Astrocyte (in vitro differentiated cells and primary cell): Measurements from ENCODE around the gene XPOT. TPM values are rescaled to one million over a fixed set of nuclear protein-coding genes. Genes with fewer than 3 reads are reported as not detected.

ENCODE experiments used
- DNase-seq: peaks from one replicate; pipeline ENCODE4 v3.0.0-alpha.2; 2010; ENCODE audit warnings: low read depth
- FAIRE-seq: peaks from 2 replicates; lab custom pipeline; 2011; peaks lifted over from hg19 to GRCh38; lab: Jason Lieb, UNC
- H2AFZ ChIP-seq: 2 replicates; pipeline ENCODE4 v1.6.0; 2012; ENCODE audit warnings: low read depth, low read length, inconsistent platforms
- H3K27ac ChIP-seq: 2 replicates; pipeline ENCODE4 v1.5.1; 2011; ENCODE audit warnings: low read depth, low read length, inconsistent platforms
- H3K27me3 ChIP-seq: 2 replicates; pipeline ENCODE4 v1.6.0; 2011; ENCODE audit warnings: low read length, inconsistent platforms; ENCODE audit not compliant: insufficient read depth
- H3K36me3 ChIP-seq: 2 replicates; pipeline ENCODE4 v1.5.1; 2011; ENCODE audit warnings: low read length, inconsistent platforms; ENCODE audit not compliant: insufficient read depth
- H3K4me1 ChIP-seq: 2 replicates; pipeline ENCODE4 v1.5.1; 2011; ENCODE audit warnings: low read length, inconsistent platforms; ENCODE audit not compliant: insufficient read depth
- H3K4me2 ChIP-seq: 2 replicates; pipeline ENCODE4 v1.6.0; 2012; ENCODE audit warnings: low read length, inconsistent platforms
- H3K4me3 ChIP-seq: 2 replicates; pipeline ENCODE4 v1.5.1; 2011; ENCODE audit warnings: low read depth, mild to moderate bottlenecking, low read length, inconsistent platforms; ENCODE audit not compliant: insufficient read depth
- H3K79me2 ChIP-seq: 2 replicates; pipeline ENCODE4 v1.6.0; 2012; ENCODE audit warnings: mild to moderate bottlenecking, low read length, inconsistent platforms; ENCODE audit not compliant: insufficient read depth
- H3K9ac ChIP-seq: 2 replicates; pipeline ENCODE4 v1.6.0; 2012; ENCODE audit warnings: mild to moderate bottlenecking, low read length, inconsistent platforms
- H3K9me3 ChIP-seq: 2 replicates; pipeline ENCODE4 v1.5.1; 2012; ENCODE audit warnings: low read depth, mild to moderate bottlenecking, low read length, inconsistent platforms; ENCODE audit not compliant: insufficient read depth
- H4K20me1 ChIP-seq: 2 replicates; pipeline ENCODE4 v1.6.0; 2012; ENCODE audit warnings: low read length, inconsistent platforms; ENCODE audit not compliant: insufficient read depth
- H3K27ac Mint-ChIP-seq: one replicate; pipeline ENCODE4 v1.8.0; 2021; ENCODE audit warnings: mild to moderate bottlenecking, mixed read lengths; ENCODE audit not compliant: unreplicated experiment
- H3K27me3 Mint-ChIP-seq: one replicate; pipeline ENCODE4 v1.8.0; 2021; ENCODE audit warnings: low read depth, mixed read lengths; ENCODE audit not compliant: unreplicated experiment
- H3K36me3 Mint-ChIP-seq: one replicate; pipeline ENCODE4 v1.8.0; 2021; ENCODE audit warnings: low read depth, mixed read lengths; ENCODE audit not compliant: unreplicated experiment
- H3K4me1 Mint-ChIP-seq: one replicate; pipeline ENCODE4 v1.8.0; 2021; ENCODE audit warnings: low read depth, mixed read lengths; ENCODE audit not compliant: unreplicated experiment
- H3K4me3 Mint-ChIP-seq: one replicate; pipeline ENCODE4 v1.8.0; 2021; ENCODE audit warnings: mild to moderate bottlenecking, moderate library complexity, mixed read lengths; ENCODE audit not compliant: unreplicated experiment
- H3K9me3 Mint-ChIP-seq: one replicate; pipeline ENCODE4 v1.8.0; 2021; ENCODE audit warnings: mild to moderate bottlenecking, mixed read lengths; ENCODE audit not compliant: unreplicated experiment
- EZH2 ChIP-seq: IDR thresholded peaks from 2 replicates; pipeline ENCODE4 v1.6.1; 2012; ENCODE audit warnings: mild to moderate bottlenecking, low read length, inconsistent platforms; ENCODE audit not compliant: insufficient read depth
- total RNA-seq: library from RNA; stranded (reverse); gene quantifications from 2 replicates; pipeline ENCODE4 v1.2.1, GENCODE V29; 2021
- TF ChIP-seq, protein P1 (sequence below): IDR thresholded peaks from 2 replicates; pipeline ENCODE4 v1.5.1; 2011; ENCODE audit warnings: low read depth, mild to moderate bottlenecking, inconsistent platforms, low read length, moderate library complexity; ENCODE audit not compliant: insufficient read depth

Gene XPOT
- total RNA-seq, 1 donor from 2014 or later = 142 TPM

DNA sequence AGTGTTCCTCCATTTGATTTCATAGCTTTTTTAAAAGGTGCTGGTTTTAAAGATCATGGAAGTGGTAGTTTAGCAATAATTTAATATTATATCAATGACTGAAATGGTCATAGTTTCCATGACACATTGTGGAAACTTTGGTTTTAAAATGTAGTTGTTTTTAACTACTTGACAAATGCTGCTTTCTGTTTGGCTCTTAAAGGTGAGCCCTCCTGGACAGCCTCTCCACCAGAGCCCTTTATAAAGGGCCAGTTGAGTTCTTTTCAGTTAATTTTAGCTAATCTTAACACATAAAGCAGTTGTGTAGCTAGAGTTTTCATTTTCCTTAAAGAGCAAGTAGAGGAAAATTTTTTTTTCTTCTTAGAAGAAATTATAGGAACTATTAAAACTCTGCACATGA is 14.0 kb downstream of the XPOT start:
- H3K4me1 Mint-ChIP-seq = no peaks in the 10 kb centered on the region
- H3K9me3 Mint-ChIP-seq = no peaks in the 10 kb centered on the region
- no peak for TF ChIP-seq EZH2
- TF ChIP-seq, protein P1, sequence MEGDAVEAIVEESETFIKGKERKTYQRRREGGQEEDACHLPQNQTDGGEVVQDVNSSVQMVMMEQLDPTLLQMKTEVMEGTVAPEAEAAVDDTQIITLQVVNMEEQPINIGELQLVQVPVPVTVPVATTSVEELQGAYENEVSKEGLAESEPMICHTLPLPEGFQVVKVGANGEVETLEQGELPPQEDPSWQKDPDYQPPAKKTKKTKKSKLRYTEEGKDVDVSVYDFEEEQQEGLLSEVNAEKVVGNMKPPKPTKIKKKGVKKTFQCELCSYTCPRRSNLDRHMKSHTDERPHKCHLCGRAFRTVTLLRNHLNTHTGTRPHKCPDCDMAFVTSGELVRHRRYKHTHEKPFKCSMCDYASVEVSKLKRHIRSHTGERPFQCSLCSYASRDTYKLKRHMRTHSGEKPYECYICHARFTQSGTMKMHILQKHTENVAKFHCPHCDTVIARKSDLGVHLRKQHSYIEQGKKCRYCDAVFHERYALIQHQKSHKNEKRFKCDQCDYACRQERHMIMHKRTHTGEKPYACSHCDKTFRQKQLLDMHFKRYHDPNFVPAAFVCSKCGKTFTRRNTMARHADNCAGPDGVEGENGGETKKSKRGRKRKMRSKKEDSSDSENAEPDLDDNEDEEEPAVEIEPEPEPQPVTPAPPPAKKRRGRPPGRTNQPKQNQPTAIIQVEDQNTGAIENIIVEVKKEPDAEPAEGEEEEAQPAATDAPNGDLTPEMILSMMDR = no peak
- no peak overlapping the region for H3K4me2 ChIP-seq
- peaks cover 13% of the 10 kb centered on the region for H3K36me3 Mint-ChIP-seq
- peaks cover 11% of the 10 kb centered on the region for H4K20me1 ChIP-seq
- H3K27me3 Mint-ChIP-seq = no peaks in the 10 kb centered on the region
- no peaks in the 10 kb centered on the region for H3K4me1 ChIP-seq
- H3K36me3 ChIP-seq = peaks cover 88% of the 10 kb centered on the region
- no peak overlapping the region for H2AFZ ChIP-seq
- H3K27ac ChIP-seq = no peak overlapping the region
- peaks cover 4% of the 10 kb centered on the region for H3K79me2 ChIP-seq
- no peaks in the 10 kb centered on the region for H3K27me3 ChIP-seq
- H3K9ac ChIP-seq = no peak overlapping the region
- H3K4me3 Mint-ChIP-seq = no peak overlapping the region
- H3K27ac Mint-ChIP-seq = no peak overlapping the region
- H3K9me3 ChIP-seq = no peaks in the 10 kb centered on the region
- no peak overlapping the region for H3K4me3 ChIP-seq
- DNase-seq (no peak), FAIRE-seq (no peak)

DNA sequence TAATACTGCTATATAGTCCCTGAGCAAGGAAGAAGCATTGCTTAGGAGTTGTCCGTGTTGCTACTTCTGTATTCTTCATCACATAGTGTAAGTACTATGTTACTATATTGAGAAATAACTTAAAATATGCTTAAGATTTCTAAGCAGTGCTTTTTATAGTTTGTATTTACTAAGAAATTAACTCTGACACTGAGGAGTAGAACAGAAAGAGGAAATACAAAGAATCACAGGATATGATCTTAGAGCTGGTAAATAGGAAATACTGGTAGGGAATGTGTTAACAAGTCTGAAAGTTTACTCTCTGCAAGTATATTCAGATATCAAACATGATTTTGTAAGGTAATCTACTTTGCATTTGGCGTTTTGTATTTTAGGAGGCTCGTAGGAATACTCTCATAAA is 15.5 kb downstream of the XPOT start:
- Histone ChIP-seq H3K36me3 (peaks cover 87% of the 10 kb centered on the region), H3K27me3 (no peaks in the 10 kb centered on the region), H4K20me1 (no peaks in the 10 kb centered on the region), H3K27ac (no peak overlapping the region), H3K9ac (no peak overlapping the region), H3K4me2 (no peak overlapping the region), H2AFZ (no peak overlapping the region), H3K4me3 (no peak overlapping the region), H3K4me1 (no peaks in the 10 kb centered on the region), H3K9me3 (no peaks in the 10 kb centered on the region), H3K79me2 (no peaks in the 10 kb centered on the region)
- no peaks in the 10 kb centered on the region for H3K27me3 Mint-ChIP-seq
- H3K36me3 Mint-ChIP-seq = peaks cover 14% of the 10 kb centered on the region
- H3K4me1 Mint-ChIP-seq = no peaks in the 10 kb centered on the region
- no peak for FAIRE-seq
- TF ChIP-seq, protein P1 = no peak
- no peak for TF ChIP-seq EZH2
- H3K4me3 Mint-ChIP-seq = no peak overlapping the region
- no peaks in the 10 kb centered on the region for H3K9me3 Mint-ChIP-seq
- no peak overlapping the region for H3K27ac Mint-ChIP-seq
- no peak for DNase-seq

DNA sequence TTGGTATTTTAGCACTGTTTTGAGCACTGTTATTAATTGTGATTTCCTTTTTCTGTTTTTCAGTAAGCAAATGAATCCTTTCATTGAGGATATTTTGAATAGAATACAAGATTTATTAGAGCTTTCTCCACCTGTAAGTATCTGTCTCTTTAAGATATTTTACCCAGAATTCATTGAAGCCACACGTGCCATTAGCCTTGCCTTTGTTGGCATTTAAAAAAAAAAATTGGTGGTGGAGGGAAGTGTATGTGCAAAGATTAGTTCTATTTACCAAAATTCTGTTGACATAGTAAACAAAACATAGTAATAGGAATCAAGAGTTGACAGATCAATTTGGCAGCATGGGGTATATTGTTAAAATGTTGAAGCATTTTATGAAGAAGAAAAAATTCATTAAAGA is 23.8 kb downstream of the XPOT start:
- Histone ChIP-seq H3K36me3 (peaks cover 72% of the 10 kb centered on the region), H4K20me1 (peaks cover 12% of the 10 kb centered on the region), H3K79me2 (peaks cover 4% of the 10 kb centered on the region), H3K4me3 (no peak overlapping the region), H3K9me3 (no peaks in the 10 kb centered on the region), H3K27me3 (no peaks in the 10 kb centered on the region), H3K4me1 (no peaks in the 10 kb centered on the region), H3K27ac (no peak overlapping the region), H3K4me2 (no peak overlapping the region), H2AFZ (no peak overlapping the region), H3K9ac (no peak overlapping the region)
- Mint-ChIP-seq H3K4me1 (peaks cover 15% of the 10 kb centered on the region), H3K27me3 (no peaks in the 10 kb centered on the region), H3K36me3 (peaks cover 29% of the 10 kb centered on the region), H3K4me3 (no peak overlapping the region), H3K27ac (no peak overlapping the region), H3K9me3 (no peaks in the 10 kb centered on the region)
- no peak for FAIRE-seq
- TF ChIP-seq, protein P1 = no peak
- no peak for TF ChIP-seq EZH2
- DNase-seq = no peak
